ENCODE data around the gene OPRPN. TPM values are rescaled to one million over a fixed set of nuclear protein-coding genes. Genes with fewer than 3 reads are reported as not detected.

The OPRPN gene
- total and polyA plus RNA-seq, 5 donors = not detected

- no peak for ATAC-seq
- DNase-seq = no peak
- Histone ChIP-seq H3K27ac (ENCODE audit: low read length) (no peak overlapping the region), H3K9me3 (ENCODE audit: control insufficient read depth, low read length) (no peaks in the 10 kb centered on the region), H3K4me3 (ENCODE audit: low read length) (no peak overlapping the region), H3K27me3 (ENCODE audit: control insufficient read depth, insufficient read depth) (no peaks in the 10 kb centered on the region), H3K4me1 (ENCODE audit: control insufficient read depth, insufficient read depth, low read length) (no peaks in the 10 kb centered on the region)
- WGBS = 57% methylated on average over 2 of the region's 2 CpGs
- intact Hi-C loops (cut with DNase I) = no loop called here
These were observed 5.5 kb upstream of the OPRPN start for GRCh38 chr4:70392057-70392776.

DNA sequence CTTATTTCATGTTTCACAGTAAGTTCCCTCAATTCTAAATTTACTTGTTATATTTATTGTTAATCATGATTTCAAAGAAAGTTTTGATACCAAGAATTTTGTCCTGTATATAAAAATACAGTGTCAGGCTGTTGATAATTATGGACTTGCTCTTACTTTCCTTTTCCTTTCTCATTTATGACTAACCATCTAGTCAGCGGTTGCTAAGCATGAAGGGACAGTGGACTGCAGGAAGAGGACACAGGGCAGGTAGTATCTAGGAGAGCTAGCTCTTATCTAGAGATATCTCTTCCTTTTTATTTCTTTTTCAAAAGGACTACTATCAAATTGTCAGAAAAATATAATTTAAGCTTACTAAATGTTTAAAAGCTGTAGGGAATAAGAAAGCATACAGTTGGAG is 1.6 kb downstream of the OPRPN start:
- DNase-seq = no peak
- 82% methylated on average over 1 of the region's 1 CpG for WGBS
- intact Hi-C loops (cut with DNase I) = no loop called here
- Histone ChIP-seq H3K4me3 (ENCODE audit: low read length) (no peak overlapping the region), H3K27ac (ENCODE audit: low read length) (no peak overlapping the region), H3K9me3 (ENCODE audit: control insufficient read depth, low read length) (no peaks in the 10 kb centered on the region), H3K27me3 (ENCODE audit: control insufficient read depth, insufficient read depth) (no peaks in the 10 kb centered on the region), H3K4me1 (ENCODE audit: control insufficient read depth, insufficient read depth, low read length) (no peaks in the 10 kb centered on the region)
- no peak for ATAC-seq

- DNase-seq (no peak), ATAC-seq (no peak)
- Histone ChIP-seq H3K27me3 (ENCODE audit: control insufficient read depth, insufficient read depth) (no peaks in the 10 kb centered on the region), H3K4me3 (ENCODE audit: low read length) (no peak overlapping the region), H3K9me3 (ENCODE audit: control insufficient read depth, low read length) (no peaks in the 10 kb centered on the region), H3K27ac (ENCODE audit: low read length) (no peak overlapping the region), H3K4me1 (ENCODE audit: control insufficient read depth, insufficient read depth, low read length) (no peaks in the 10 kb centered on the region)
- intact Hi-C loops (cut with DNase I) = no loop called here
- 82% methylated on average over 1 of the region's 1 CpG for WGBS
These were observed 5.0 kb downstream of the OPRPN start for GRCh38 chr4:70402762-70403161.

DNA sequence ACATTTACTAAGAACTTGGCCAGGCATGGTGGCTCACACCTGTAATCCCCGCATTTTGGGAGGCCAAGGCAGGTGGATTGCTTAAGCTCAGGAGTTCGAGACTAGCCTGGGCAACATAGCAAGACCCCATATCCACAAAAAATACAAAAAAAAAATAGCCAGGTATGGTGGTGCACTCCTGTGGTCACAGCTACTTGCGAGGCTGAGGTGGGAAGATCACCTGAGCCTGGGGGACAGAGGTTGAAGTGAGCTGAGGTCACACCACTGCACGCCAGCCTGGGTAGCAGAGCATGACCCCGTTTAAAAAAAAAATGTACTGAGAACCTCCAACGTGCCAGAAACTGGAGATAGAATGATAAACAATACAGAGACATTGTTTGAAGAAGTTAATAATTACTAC is 8.0 kb downstream of the OPRPN start:
- intact Hi-C loops (cut with DNase I) = no loop called here
- 72% methylated on average over 6 of the region's 6 CpGs for WGBS
- DNase-seq = no peak

DNA sequence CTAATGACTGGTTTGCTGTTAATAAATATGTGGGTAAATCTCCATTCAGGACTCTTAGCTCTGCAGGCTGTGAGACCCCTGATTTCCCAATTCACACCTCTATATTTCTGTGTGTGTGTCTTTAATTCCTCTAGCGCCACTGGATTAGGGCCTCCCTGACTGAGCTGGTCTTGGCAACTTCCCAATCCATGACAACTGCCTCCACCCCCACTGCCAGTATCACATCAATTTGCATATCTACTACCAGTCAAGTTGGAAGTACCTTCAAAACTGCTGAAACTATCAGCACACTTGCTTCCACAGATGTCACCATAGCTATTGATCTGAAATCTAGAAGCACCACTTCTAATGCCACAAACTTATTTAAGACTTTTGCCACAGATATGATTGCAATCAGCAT is 27.6 kb downstream of the OPRPN start:
- ATAC-seq (no peak), DNase-seq (no peak)
- no peaks in the 10 kb centered on the region for H3K4me1 ChIP-seq (ENCODE audit: control insufficient read depth, insufficient read depth, low read length)
- H3K27ac ChIP-seq (ENCODE audit: low read length) = no peak overlapping the region
- 70% methylated on average over 1 of the region's 1 CpG for WGBS
- intact Hi-C loops (cut with DNase I) = no loop called here
- no peaks in the 10 kb centered on the region for H3K9me3 ChIP-seq (ENCODE audit: control insufficient read depth, low read length)
- H3K4me3 ChIP-seq (ENCODE audit: low read length) = no peak overlapping the region
- H3K27me3 ChIP-seq (ENCODE audit: control insufficient read depth, insufficient read depth) = no peaks in the 10 kb centered on the region

More for the DNA sequence above, 8.0 kb downstream of the OPRPN start:
- ATAC-seq = no peak
- no peaks in the 10 kb centered on the region for H3K4me1 ChIP-seq (ENCODE audit: control insufficient read depth, insufficient read depth, low read length)
- H3K4me3 ChIP-seq (ENCODE audit: low read length) = no peak overlapping the region
- no peaks in the 10 kb centered on the region for H3K9me3 ChIP-seq (ENCODE audit: control insufficient read depth, low read length)
- no peak overlapping the region for H3K27ac ChIP-seq (ENCODE audit: low read length)
- no peaks in the 10 kb centered on the region for H3K27me3 ChIP-seq (ENCODE audit: control insufficient read depth, insufficient read depth)

- ATAC-seq (no peak), DNase-seq (no peak)
- no peak overlapping the region for H3K4me3 ChIP-seq (ENCODE audit: low read length)
- no peaks in the 10 kb centered on the region for H3K9me3 ChIP-seq (ENCODE audit: control insufficient read depth, low read length)
- H3K27ac ChIP-seq (ENCODE audit: low read length) = no peak overlapping the region
- intact Hi-C loops (cut with DNase I) = no loop called here
- no peaks in the 10 kb centered on the region for H3K27me3 ChIP-seq (ENCODE audit: control insufficient read depth, insufficient read depth)
- H3K4me1 ChIP-seq (ENCODE audit: control insufficient read depth, insufficient read depth, low read length) = no peaks in the 10 kb centered on the region
These were observed 29.0 kb downstream of the OPRPN start for GRCh38 chr4:70426789-70427188.

DNA sequence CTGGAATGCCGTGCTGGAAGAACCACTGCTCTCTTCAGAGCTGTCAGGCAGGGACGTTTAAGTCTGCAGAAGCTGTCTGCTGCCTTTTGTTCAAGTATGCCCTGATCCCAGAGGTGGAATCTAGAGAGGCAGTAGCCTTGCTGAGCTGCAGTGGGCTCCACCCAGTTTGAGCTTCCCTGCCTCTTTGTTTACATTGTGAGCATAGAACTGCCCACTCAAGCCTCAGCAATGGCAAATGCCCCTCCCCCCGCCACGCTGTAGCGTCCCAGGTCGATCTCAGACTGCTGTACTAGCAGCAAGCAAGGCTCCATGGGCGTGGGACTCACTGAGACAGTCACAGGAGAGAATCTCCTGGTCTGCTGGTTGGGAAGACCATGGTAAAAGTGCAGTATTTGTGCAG is 39.5 kb downstream of the OPRPN start:
- Histone ChIP-seq H3K27me3 (ENCODE audit: control insufficient read depth, insufficient read depth) (no peaks in the 10 kb centered on the region), H3K4me1 (ENCODE audit: control insufficient read depth, insufficient read depth, low read length) (no peaks in the 10 kb centered on the region), H3K27ac (ENCODE audit: low read length) (no peak overlapping the region), H3K4me3 (ENCODE audit: low read length) (no peak overlapping the region), H3K9me3 (ENCODE audit: control insufficient read depth, low read length) (no peaks in the 10 kb centered on the region)
- intact Hi-C loops (cut with DNase I) = no loop called here
- ATAC-seq = no peak
- no peak for DNase-seq
- 57% methylated on average over 7 of the region's 7 CpGs for WGBS

GRCh38 chr4:70442474-70442873 is 44.7 kb downstream of the OPRPN start:
- no peak overlapping the region for H3K27ac ChIP-seq (ENCODE audit: low read length)
- H3K4me1 ChIP-seq (ENCODE audit: control insufficient read depth, insufficient read depth, low read length) = no peaks in the 10 kb centered on the region
- H3K27me3 ChIP-seq (ENCODE audit: control insufficient read depth, insufficient read depth) = no peaks in the 10 kb centered on the region
- ATAC-seq = no peak
- intact Hi-C loops (cut with DNase I) = no loop called here
- no peak for DNase-seq
- H3K9me3 ChIP-seq (ENCODE audit: control insufficient read depth, low read length) = no peaks in the 10 kb centered on the region
- no peak overlapping the region for H3K4me3 ChIP-seq (ENCODE audit: low read length)

DNA sequence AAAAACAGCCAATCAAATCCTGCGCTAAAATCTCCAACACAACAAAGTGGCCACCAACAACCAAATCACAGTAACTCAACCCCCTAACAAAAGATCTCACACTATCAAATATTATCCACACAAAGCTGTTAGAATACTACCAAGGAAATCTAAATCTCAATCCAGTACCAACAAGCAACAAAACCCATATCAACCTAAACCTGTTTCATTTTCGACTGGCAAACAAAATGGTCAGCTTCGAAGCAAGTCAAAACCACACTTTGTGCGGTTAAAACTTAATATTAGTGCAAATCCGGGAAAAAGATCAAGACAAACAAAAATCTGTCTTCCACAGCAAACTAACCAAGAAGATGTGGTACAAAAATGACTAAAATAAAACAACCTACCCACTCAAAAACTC is 45.6 kb downstream of the OPRPN start:
- no peaks in the 10 kb centered on the region for H3K9me3 ChIP-seq (ENCODE audit: control insufficient read depth, low read length)
- no peak overlapping the region for H3K4me3 ChIP-seq (ENCODE audit: low read length)
- ATAC-seq (no peak), DNase-seq (no peak)
- intact Hi-C loops (cut with DNase I) = no loop called here
- H3K27me3 ChIP-seq (ENCODE audit: control insufficient read depth, insufficient read depth) = no peaks in the 10 kb centered on the region
- H3K4me1 ChIP-seq (ENCODE audit: control insufficient read depth, insufficient read depth, low read length) = no peaks in the 10 kb centered on the region
- no peak overlapping the region for H3K27ac ChIP-seq (ENCODE audit: low read length)
- WGBS = 85% methylated on average over 5 of the region's 5 CpGs

DNA sequence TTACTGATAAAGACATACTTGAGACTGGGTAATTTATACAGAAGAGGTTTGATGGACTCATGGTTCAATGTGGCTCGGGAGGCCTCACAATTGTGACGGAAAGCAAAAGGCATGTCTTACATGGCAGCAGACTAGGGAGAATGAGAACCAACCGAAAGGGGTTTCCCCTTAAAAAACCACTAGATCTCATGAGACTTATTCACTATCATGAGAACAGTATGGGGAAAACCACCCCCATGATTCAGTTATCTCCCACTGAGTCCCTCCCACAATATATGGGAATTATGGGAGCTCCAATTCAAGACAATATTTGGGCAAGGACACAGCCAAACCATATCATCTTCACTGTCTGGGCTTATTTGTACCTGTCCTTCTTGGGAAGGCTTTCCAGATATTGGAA is 51.5 kb downstream of the OPRPN start:
- WGBS = 81% methylated on average over 3 of the region's 3 CpGs
- Histone ChIP-seq H3K9me3 (ENCODE audit: control insufficient read depth, low read length) (no peaks in the 10 kb centered on the region), H3K27me3 (ENCODE audit: control insufficient read depth, insufficient read depth) (no peaks in the 10 kb centered on the region), H3K4me3 (ENCODE audit: low read length) (no peak overlapping the region), H3K4me1 (ENCODE audit: control insufficient read depth, insufficient read depth, low read length) (no peaks in the 10 kb centered on the region), H3K27ac (ENCODE audit: low read length) (no peak overlapping the region)
- intact Hi-C loops (cut with DNase I) = no loop called here
- no peak for DNase-seq
- no peak for ATAC-seq

DNA sequence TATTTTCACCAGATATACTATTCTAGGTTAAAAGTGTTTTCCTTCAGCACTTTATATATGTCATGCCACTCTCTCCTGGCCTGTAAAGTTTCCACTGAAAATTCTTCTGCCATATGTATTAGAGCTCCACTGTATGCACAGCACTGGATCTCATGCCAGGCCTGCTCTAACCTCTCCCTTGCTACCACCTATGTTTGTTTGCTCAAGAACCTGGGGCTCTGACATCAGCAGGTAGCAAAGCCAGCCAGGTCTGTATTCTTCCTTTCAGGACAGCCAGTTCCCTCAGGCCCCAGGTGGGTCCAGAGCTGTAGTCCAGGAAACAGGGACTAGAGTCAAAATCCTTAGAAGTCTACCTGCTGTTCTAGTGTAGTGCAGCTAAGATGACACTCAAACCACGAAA is 55.2 kb downstream of the OPRPN start:
- DNase-seq (no peak), ATAC-seq (no peak)
- no peak overlapping the region for H3K27ac ChIP-seq (ENCODE audit: low read length)
- no peaks in the 10 kb centered on the region for H3K27me3 ChIP-seq (ENCODE audit: control insufficient read depth, insufficient read depth)
- H3K4me1 ChIP-seq (ENCODE audit: control insufficient read depth, insufficient read depth, low read length) = no peaks in the 10 kb centered on the region
- no peak overlapping the region for H3K4me3 ChIP-seq (ENCODE audit: low read length)
- intact Hi-C loops (cut with DNase I) = no loop called here
- WGBS = 26% methylated on average over 1 of the region's 1 CpG
- H3K9me3 ChIP-seq (ENCODE audit: control insufficient read depth, low read length) = no peaks in the 10 kb centered on the region

Measured in right cardiac atrium (tissue), 5 donors.